Glutamatergic neuron (in vitro differentiated cells): ENCODE measurements around the gene MINDY4. TPM values are rescaled to one million over a fixed set of nuclear protein-coding genes. Genes with fewer than 3 reads are reported as not detected.

Experiments used
- DNase-seq: peaks from one replicate; pipeline ENCODE4 v3.0.0; 2022
- H3K27ac Mint-ChIP-seq: one replicate; pipeline ENCODE4 v1.8.0; 2020; ENCODE audit warnings: mild to moderate bottlenecking, mixed read lengths, inconsistent platforms; ENCODE audit not compliant: unreplicated experiment
- H3K27me3 Mint-ChIP-seq: one replicate; pipeline ENCODE4 v1.8.0; 2020; ENCODE audit warnings: mild to moderate bottlenecking, moderate library complexity, mixed read lengths, inconsistent platforms; ENCODE audit not compliant: unreplicated experiment
- H3K36me3 Mint-ChIP-seq: one replicate; pipeline ENCODE4 v1.8.0; 2020; ENCODE audit warnings: mild to moderate bottlenecking, mixed read lengths, inconsistent platforms; ENCODE audit not compliant: unreplicated experiment
- H3K4me1 Mint-ChIP-seq: one replicate; pipeline ENCODE4 v1.8.0; 2020; ENCODE audit warnings: mild to moderate bottlenecking, low read depth, mixed read lengths, inconsistent platforms; ENCODE audit not compliant: unreplicated experiment
- H3K4me3 Mint-ChIP-seq: one replicate; pipeline ENCODE4 v1.8.0; 2020; ENCODE audit warnings: mild to moderate bottlenecking, mixed read lengths, inconsistent platforms; ENCODE audit not compliant: unreplicated experiment
- H3K9me3 Mint-ChIP-seq: one replicate; pipeline ENCODE4 v1.8.0; 2020; ENCODE audit warnings: mild to moderate bottlenecking, moderate library complexity, mixed read lengths, inconsistent platforms; ENCODE audit not compliant: unreplicated experiment
- CTCF ChIP-seq: fragments of 200-600 bp; sonication (generic); IDR thresholded peaks from one replicate; pipeline ENCODE4 v1.5.0; 2021; ENCODE audit not compliant: partially characterized antibody, unreplicated experiment
- total RNA-seq: library from RNA; stranded (reverse); fragmentation: NEBNext Ultra II Directional; extraction: Animal tissue kit (Norgen Biotek cat#: 25700); gene quantifications from one replicate; pipeline ENCODE4 v1.2.1, GENCODE V29; 2021; ENCODE audit not compliant: unreplicated experiment

Gene MINDY4
- total RNA-seq, 1 donor from 2014 or later: 2.3 TPM

- no peak for TF ChIP-seq CTCF
- Mint-ChIP-seq H3K27me3 (peaks cover 16% of the 10 kb centered on the region), H3K9me3 (peaks cover 2% of the 10 kb centered on the region), H3K27ac (no peak overlapping the region), H3K4me1 (peaks cover 12% of the 10 kb centered on the region), H3K4me3 (no peak overlapping the region), H3K36me3 (no peaks in the 10 kb centered on the region)
- no peak for DNase-seq
Observed at GRCh38 chr7:30865821-30866220, 94.6 kb downstream of the MINDY4 start.

- H3K4me3 Mint-ChIP-seq: no peak overlapping the region
- H3K9me3 Mint-ChIP-seq: peaks cover 2% of the 10 kb centered on the region
- H3K27ac Mint-ChIP-seq: no peak overlapping the region
- DNase-seq: no peak
- H3K36me3 Mint-ChIP-seq: no peaks in the 10 kb centered on the region
- H3K4me1 Mint-ChIP-seq: peaks cover 8% of the 10 kb centered on the region
- peaks cover 16% of the 10 kb centered on the region for H3K27me3 Mint-ChIP-seq
- TF ChIP-seq CTCF: no peak
Observed at GRCh38 chr7:30866939-30867338, 95.7 kb downstream of the MINDY4 start.

- H3K27me3 Mint-ChIP-seq: peaks cover 16% of the 10 kb centered on the region
- no peak for TF ChIP-seq CTCF
- no peak overlapping the region for H3K4me3 Mint-ChIP-seq
- H3K36me3 Mint-ChIP-seq: no peaks in the 10 kb centered on the region
- H3K27ac Mint-ChIP-seq: no peak overlapping the region
- peaks cover 8% of the 10 kb centered on the region for H3K4me1 Mint-ChIP-seq
- peaks cover 2% of the 10 kb centered on the region for H3K9me3 Mint-ChIP-seq
- no peak for DNase-seq
Observed at GRCh38 chr7:30867483-30867882, 96.3 kb downstream of the MINDY4 start.

- peaks cover 14% of the 10 kb centered on the region for H3K27me3 Mint-ChIP-seq
- H3K36me3 Mint-ChIP-seq: peaks cover under 1% of the 10 kb centered on the region
- no peak for DNase-seq
- peaks cover 5% of the 10 kb centered on the region for H3K4me1 Mint-ChIP-seq
- TF ChIP-seq CTCF: no peak
- H3K4me3 Mint-ChIP-seq: no peak overlapping the region
- H3K27ac Mint-ChIP-seq: no peak overlapping the region
- H3K9me3 Mint-ChIP-seq: peaks cover 2% of the 10 kb centered on the region
Observed at GRCh38 chr7:30869794-30870611, 98.8 kb downstream of the MINDY4 start.

GRCh38 chr7:30870821-30871518, 99.8 kb downstream of the MINDY4 start:
- peaks cover 5% of the 10 kb centered on the region for H3K36me3 Mint-ChIP-seq
- peaks cover 5% of the 10 kb centered on the region for H3K4me1 Mint-ChIP-seq
- no peak for TF ChIP-seq CTCF
- H3K27me3 Mint-ChIP-seq: peaks cover 10% of the 10 kb centered on the region
- no peak overlapping the region for H3K4me3 Mint-ChIP-seq
- no peak for DNase-seq
- no peak overlapping the region for H3K27ac Mint-ChIP-seq
- peaks cover 7% of the 10 kb centered on the region for H3K9me3 Mint-ChIP-seq
